IPS DF 4.7 (cell line): ENCODE results near the gene PPIE.

ENCODE experiments used
- DNase-seq: peaks from one replicate; pipeline ENCODE4 v3.0.0-alpha.2; 2013; ENCODE audit warnings: low spot score; ENCODE audit errors: extremely low read depth

PPIE gene

DNA sequence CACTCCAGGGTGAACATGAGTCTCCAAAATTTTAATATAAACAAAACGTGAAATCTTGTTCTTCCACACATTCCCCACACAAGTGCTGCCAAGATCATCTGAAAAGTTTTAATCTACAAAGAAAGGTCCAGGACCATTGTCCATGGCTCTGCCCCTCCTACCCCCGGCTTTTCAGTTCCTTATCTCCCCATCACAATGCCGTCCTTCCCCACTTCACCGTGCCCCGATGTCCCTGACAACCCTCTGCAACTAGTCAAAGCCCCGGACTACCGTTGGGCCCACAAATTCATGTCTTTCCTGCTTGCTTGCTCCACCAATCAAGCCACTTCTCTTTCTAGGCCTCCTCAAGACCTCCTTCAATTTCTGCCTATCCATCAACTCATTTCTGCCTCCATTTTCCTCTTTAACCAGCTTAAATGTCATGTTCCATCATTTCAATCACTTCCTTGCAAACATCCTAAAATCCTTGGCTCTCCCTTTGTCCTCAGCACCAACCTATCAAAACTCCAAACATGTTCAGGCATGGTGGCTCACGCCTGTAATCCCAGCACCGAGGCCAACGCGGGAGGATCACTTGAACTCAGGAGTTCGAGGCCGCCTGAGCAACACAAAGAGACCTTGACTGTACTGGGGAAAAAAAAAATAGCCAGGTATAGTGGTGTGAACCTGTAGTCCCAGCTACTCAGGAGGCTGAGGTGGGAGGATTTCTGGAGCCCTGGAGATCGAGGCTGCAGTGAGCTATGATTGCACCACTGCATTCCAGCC, 64.0 kb downstream of the PPIE start:
- DNase-seq: no peak

GRCh38 chr1:39805385-39805784, 66.7 kb downstream of the PPIE start:
- no peak for DNase-seq

- DNase-seq: no peak
These were observed 70.3 kb downstream of the PPIE start for GRCh38 chr1:39808784-39809517.

DNA sequence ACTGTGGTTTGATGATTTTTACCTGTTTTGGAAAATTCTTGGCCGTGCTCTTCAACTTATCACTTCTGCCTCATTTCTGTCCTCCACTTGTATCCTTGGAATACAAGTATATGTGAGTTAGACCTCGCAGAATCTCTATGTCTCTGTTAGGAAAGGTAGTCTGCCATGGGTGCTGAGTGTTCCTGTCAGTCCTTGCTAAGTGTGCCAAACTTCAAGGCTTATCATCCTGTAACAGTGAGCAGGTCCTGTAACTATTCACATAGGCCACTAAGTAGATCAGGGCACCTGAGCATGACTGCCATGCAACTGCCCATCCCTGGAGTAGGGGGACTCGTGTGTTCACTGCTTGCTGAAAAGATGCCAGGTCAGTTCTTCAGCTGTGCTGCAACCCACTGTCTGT, 74.2 kb downstream of the PPIE start:
- no peak for DNase-seq
